D341Med (cell line): Measurements from ENCODE around the gene TBPL1.
"Not testable (repeated sequence)": the region's sequence is repeated elsewhere in the genome, so short reads cannot be mapped to it uniquely, and the experiment has no call there.

Source experiments
- DNase-seq: peaks from one replicate; pipeline ENCODE4 v3.0.0; 2012; ENCODE audit warnings: low spot score

TBPL1 gene

GRCh38 chr6:133952815-133953633 lies at the start of gene TBPL1:
TBPL1 (plus strand) TSS chr6:133953224; CDS start chr6:133980126, 26,902 bp downstream.
- DNase-seq: peak; percentile 94

GRCh38 chr6:133903855-133904254 lies 49.2 kb upstream of the TBPL1 start:
- DNase-seq: no peak

GRCh38 chr6:133906050-133906449 lies 47.0 kb upstream of the TBPL1 start:
- DNase-seq: no peak

GRCh38 chr6:133916650-133917151 lies 36.3 kb upstream of the TBPL1 start:
- peak; percentile 68 for DNase-seq

GRCh38 chr6:133917781-133918180 lies 35.2 kb upstream of the TBPL1 start:
- DNase-seq: no peak

GRCh38 chr6:133918208-133918930 lies 34.7 kb upstream of the TBPL1 start:
- no peak for DNase-seq

- DNase-seq: no peak
Observed at GRCh38 chr6:133919362-133919761, 33.7 kb upstream of the TBPL1 start.

GRCh38 chr6:133921249-133921859 lies 31.7 kb upstream of the TBPL1 start:
- DNase-seq: peak; percentile 74

- peak; percentile 60 for DNase-seq
Observed at GRCh38 chr6:133923938-133924593, 29.0 kb upstream of the TBPL1 start.

GRCh38 chr6:133931221-133931620 lies 21.8 kb upstream of the TBPL1 start:
- not testable (repeated sequence) for DNase-seq

GRCh38 chr6:133936352-133936751 lies 16.7 kb upstream of the TBPL1 start:
- DNase-seq: not testable (repeated sequence)

- no peak for DNase-seq
Observed at GRCh38 chr6:133937909-133938308, 15.1 kb upstream of the TBPL1 start.

GRCh38 chr6:133938533-133938932 lies 14.5 kb upstream of the TBPL1 start:
- no peak for DNase-seq

GRCh38 chr6:133939778-133940667 lies 13.0 kb upstream of the TBPL1 start:
- no peak for DNase-seq

GRCh38 chr6:133945158-133945557 lies 7.9 kb upstream of the TBPL1 start:
- no peak for DNase-seq

- DNase-seq: no peak
Observed at GRCh38 chr6:133947302-133947900, 5.6 kb upstream of the TBPL1 start.

GRCh38 chr6:133948472-133948871 lies 4.6 kb upstream of the TBPL1 start:
- DNase-seq: no peak

GRCh38 chr6:133951227-133951626 lies 1.8 kb upstream of the TBPL1 start:
- DNase-seq: no peak

- DNase-seq: peak; percentile 79
Observed at GRCh38 chr6:133951881-133952814, 876 bp upstream of the TBPL1 start.
